ENCODE data around the gene SNX15. TPM values are rescaled to one million over a fixed set of nuclear protein-coding genes. Genes with fewer than 3 reads are reported as not detected.

SNX15 gene
- polyA plus RNA-seq, 1 donor, result 25.1 TPM

- peak; percentile 92 for DNase-seq (ENCODE audit: low read depth)
Observed at GRCh38 chr11:65083834-65084597, 56.8 kb downstream of the SNX15 start, which contains the start of the genes CDCA5 and ZFPL1. Gene CDCA5 (minus strand): TSS chr11:65084040. CDS start chr11:65083978, 62 bp downstream. Gene ZFPL1 (plus strand): TSS chr11:65084222. CDS start chr11:65084699, 477 bp downstream.

- DNase-seq (ENCODE audit: low read depth), result no peak
Observed at GRCh38 chr11:65084598-65085375, 57.5 kb downstream of the SNX15 start.

- no peak for DNase-seq (ENCODE audit: low read depth)
Observed at GRCh38 chr11:65085446-65085845, 58.2 kb downstream of the SNX15 start.

GRCh38 chr11:65086809-65087208, 59.6 kb downstream of the SNX15 start:
- no peak for DNase-seq (ENCODE audit: low read depth)

- no peak for DNase-seq (ENCODE audit: low read depth)
Observed at GRCh38 chr11:65087216-65087615, 60.0 kb downstream of the SNX15 start.

GRCh38 chr11:65087827-65088226, 60.6 kb downstream of the SNX15 start:
- no peak for DNase-seq (ENCODE audit: low read depth)

- DNase-seq (ENCODE audit: low read depth), result no peak
Observed at GRCh38 chr11:65089621-65090020, 62.4 kb downstream of the SNX15 start.

Other genes starting within 250 kb of the SNX15 start
- 225 TPM for gene SF1, start 248.9 kb upstream of the SNX15 start, polyA plus RNA-seq (ENCODE audit: insufficient read length)
- gene MAP4K2, start 224.2 kb upstream of the SNX15 start, polyA plus RNA-seq (ENCODE audit: insufficient read length), result 9.2 TPM
- 18.4 TPM for gene MEN1, start 216.9 kb upstream of the SNX15 start, polyA plus RNA-seq (ENCODE audit: insufficient read length)
- 0.91 TPM for gene CDC42BPG, start 182.8 kb upstream of the SNX15 start, polyA plus RNA-seq (ENCODE audit: insufficient read length)
- gene EHD1, start 148.8 kb upstream of the SNX15 start, polyA plus RNA-seq (ENCODE audit: insufficient read length), result 105 TPM
- 12.0 TPM for gene ATG2A, start 110.2 kb upstream of the SNX15 start, polyA plus RNA-seq (ENCODE audit: insufficient read length)
- gene PPP2R5B, start 102.8 kb upstream of the SNX15 start, polyA plus RNA-seq (ENCODE audit: insufficient read length), result 9.9 TPM
- gene GPHA2, start 91.5 kb upstream of the SNX15 start, polyA plus RNA-seq (ENCODE audit: insufficient read length), result 0.35 TPM
- gene MAJIN, start 55.3 kb upstream of the SNX15 start, polyA plus RNA-seq (ENCODE audit: insufficient read length), result not detected
- gene BATF2, start 30.5 kb upstream of the SNX15 start, polyA plus RNA-seq (ENCODE audit: insufficient read length), result 0.97 TPM
- 93.7 TPM for gene ARL2, start 13.3 kb upstream of the SNX15 start, polyA plus RNA-seq (ENCODE audit: insufficient read length)
- gene SAC3D1, start 13.8 kb downstream of the SNX15 start, polyA plus RNA-seq (ENCODE audit: insufficient read length), result 12.5 TPM
- 6.4 TPM for gene NAALADL1, start 31.1 kb downstream of the SNX15 start, polyA plus RNA-seq (ENCODE audit: insufficient read length)
- 8.1 TPM for gene CDCA5, start 56.6 kb downstream of the SNX15 start, polyA plus RNA-seq (ENCODE audit: insufficient read length)
- gene ZFPL1, start 56.8 kb downstream of the SNX15 start, polyA plus RNA-seq (ENCODE audit: insufficient read length), result 21.0 TPM
- 123 TPM for gene VPS51, start 68.8 kb downstream of the SNX15 start, polyA plus RNA-seq (ENCODE audit: insufficient read length)
- 16.4 TPM for gene TM7SF2, start 84.4 kb downstream of the SNX15 start, polyA plus RNA-seq (ENCODE audit: insufficient read length)
- 4.3 TPM for gene ZNHIT2, start 90.3 kb downstream of the SNX15 start, polyA plus RNA-seq (ENCODE audit: insufficient read length)
- 1,074 TPM for gene FAU, start 94.7 kb downstream of the SNX15 start, polyA plus RNA-seq (ENCODE audit: insufficient read length)
- gene MRPL49, start 94.9 kb downstream of the SNX15 start, polyA plus RNA-seq (ENCODE audit: insufficient read length), result 24.2 TPM
- gene SYVN1, start 107.1 kb downstream of the SNX15 start, polyA plus RNA-seq (ENCODE audit: insufficient read length), result 38.2 TPM
- not detected for gene SPDYC, start 142.8 kb downstream of the SNX15 start, polyA plus RNA-seq (ENCODE audit: insufficient read length)
- gene CAPN1, start 154.5 kb downstream of the SNX15 start, polyA plus RNA-seq (ENCODE audit: insufficient read length), result 73.1 TPM
- gene POLA2, start 234.5 kb downstream of the SNX15 start, polyA plus RNA-seq (ENCODE audit: insufficient read length), result 28.8 TPM